Stimulated activated CD8-positive, alpha-beta memory T cell treated with anti-CD3 and anti-CD28 coated beads, Interleukin-15, amount 100 ng/mL, for 4 hours (primary cell): ENCODE results near the gene ADRA1B.

Experiments used
- DNase-seq, 2 donors: peaks; one replicate each; pipeline ENCODE4 v3.0.0-alpha.2; 2020; ENCODE audit warnings: low read depth in 2 of 2

The ADRA1B gene

GRCh38 chr5:159901772-159902171 is 14.5 kb upstream of the ADRA1B start:
- no peak for DNase-seq

DNA sequence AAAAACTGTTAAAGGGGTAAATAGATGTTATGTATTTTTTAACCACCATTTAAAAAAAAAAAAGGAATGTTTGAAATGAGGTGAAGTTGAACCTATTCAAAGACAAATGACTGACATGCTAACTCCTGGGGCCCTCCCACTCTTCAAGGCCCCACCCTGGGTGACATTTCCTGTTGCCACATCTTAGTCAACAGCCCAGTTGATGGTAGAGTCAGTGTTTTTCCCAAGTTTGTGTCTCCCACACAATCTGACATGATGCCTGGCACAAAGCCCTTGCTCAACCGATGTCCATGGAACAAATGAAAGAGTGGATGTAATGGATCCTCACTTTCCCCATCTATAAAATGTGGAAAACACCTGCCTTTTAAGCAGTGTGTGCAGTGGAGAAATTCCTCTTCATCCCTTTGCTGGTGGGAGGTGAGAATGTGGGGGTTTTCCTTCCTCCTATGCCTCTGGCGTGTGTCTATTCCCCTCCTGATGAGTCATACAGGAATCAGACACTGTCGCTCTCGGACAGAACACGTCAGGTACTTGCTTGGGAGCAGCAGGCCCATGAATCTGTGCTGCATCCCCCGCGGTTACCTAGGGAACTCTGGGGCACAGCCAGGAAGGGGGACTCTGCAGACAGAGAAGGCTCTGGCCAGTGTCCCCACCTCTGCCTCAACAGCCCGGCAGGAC is 13.7 kb upstream of the ADRA1B start:
- no peak for DNase-seq

- DNase-seq: no peak
These were observed 13.2 kb upstream of the ADRA1B start for GRCh38 chr5:159903131-159903530.

GRCh38 chr5:159904874-159905273 is 11.4 kb upstream of the ADRA1B start:
- DNase-seq: no peak

DNA sequence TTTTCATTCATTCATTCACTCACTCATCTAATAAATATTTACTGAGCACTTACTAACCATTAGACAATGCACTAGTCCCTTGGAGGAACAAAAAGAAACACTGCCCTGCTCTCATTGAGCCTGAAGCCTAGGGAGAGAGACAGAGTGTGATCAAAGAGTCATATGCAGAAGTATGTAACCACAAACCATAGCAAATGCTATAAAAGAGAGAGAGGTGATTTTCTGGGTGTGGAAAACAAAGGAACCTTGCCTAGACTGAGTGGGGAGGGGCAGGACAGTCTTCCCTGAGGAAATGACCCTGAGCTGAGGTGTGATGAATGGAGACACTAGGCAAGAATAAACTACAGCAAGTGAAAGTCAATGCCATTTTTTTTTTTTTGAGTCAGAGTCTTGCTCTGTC is 10.8 kb upstream of the ADRA1B start:
- no peak for DNase-seq

DNA sequence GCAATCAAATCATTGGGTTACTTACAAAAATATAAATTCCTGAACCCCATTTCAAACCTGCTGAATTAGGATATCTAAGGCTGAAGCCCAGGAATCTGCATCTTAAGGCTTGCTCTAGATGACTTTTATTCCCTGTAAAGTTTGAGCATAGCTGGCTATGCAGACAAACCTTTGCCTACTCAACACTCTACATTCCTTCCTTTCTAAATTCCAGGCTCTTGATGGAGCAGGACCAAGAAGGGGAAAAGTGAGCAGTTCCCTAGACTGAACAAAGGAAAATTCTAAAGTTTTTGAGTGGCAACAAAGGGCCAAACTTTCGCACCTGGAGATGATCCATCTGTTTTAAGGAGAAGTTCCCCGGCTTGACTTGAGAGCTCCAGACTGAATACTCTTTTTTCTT is 9.8 kb upstream of the ADRA1B start:
- no peak for DNase-seq

DNA sequence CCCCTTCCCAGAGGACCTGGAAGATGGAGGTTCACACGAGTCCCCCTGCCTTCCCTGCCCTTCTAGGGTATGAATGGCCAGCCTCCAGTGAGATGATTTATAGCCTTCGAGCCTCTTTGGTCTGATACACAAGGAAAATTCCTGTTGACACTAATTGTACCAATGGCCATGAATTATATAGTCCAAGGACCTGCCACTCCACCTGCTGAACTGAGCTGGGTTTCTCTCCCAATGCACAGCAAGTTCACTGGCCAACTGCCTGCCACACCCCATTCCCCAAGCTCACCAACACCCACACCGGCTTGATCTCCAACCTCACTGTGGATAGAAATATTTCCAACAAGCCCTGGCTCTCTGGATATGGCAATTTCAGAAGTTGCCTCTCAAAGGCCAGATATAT is 9.3 kb upstream of the ADRA1B start:
- DNase-seq: no peak

DNA sequence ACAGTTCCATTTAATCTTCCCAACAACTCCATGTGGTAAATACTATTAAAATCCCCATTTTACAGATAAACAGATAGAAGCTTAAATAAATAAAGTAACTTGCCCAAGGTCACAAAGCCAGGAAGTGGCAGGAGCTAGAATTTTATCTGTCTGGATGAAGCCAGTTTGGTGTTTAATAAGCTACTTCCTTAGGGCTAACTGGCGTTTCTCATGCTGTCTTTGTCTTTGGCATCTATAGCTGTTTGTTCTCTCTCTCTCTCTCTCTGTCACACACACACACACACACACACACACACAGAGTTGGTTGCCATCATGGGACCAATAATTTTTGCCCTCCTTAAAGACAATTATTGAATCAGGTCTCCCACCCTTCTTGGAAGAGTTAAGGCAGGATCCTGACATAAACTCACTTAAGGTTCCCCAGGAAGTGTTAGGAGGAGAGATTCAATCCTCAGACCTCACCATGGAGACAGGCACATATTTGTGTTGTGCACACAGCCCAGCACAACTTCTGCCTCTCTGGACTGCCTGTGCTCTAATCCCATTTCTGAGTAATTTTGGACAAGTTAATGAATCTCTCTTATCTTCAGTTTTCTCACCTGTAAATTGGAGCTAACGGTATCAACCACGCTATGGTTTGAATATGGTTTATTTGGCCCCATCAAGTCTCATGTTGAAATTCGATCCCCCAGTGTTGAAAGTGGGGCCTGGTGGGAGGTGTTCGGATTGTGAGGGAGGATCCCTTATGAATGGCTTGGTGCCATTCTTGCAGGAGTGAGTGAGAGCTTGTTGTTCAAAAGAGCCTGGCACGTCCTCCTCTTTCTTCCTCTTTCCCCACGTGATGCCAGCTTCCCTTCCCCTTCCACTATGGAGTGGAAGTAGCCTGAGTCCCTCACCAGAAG is 8.3 kb upstream of the ADRA1B start:
- no peak for DNase-seq

DNA sequence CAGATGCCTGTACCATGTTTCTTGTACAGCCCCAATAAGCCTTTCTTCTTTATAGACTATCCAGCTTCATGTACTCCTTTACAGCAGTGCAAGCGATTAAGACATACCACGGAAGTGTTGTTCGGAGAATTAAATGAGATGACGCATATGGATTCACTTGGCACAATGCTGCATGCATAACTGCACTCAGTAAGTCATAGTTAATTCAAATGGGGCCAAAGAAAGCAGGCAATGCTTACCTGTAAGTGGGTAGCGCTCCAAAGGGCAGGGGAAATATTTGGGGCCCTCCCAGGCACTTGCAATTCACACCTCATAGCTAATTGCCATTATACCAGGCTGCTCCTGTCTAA is 7.7 kb upstream of the ADRA1B start:
- no peak for DNase-seq

DNA sequence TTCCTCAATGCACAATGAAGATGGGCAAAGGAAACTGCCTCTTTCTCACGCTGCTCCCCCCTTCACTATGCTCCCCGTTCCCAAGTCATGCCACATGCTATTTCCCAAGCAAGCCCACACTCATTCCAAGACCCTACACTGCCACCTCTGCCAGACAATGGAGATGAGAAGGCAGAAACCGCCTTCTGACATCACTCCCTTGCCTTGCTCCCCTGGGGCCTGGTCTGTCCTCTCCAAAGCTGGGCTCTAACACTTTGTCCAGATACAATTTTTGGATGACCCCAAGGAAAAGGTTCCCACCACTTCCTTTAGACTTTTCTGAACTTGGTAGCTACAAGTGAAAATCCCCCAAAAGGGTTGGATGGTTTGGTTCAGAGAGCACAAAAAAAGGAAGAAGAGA is 7.2 kb upstream of the ADRA1B start:
- DNase-seq: no peak

- no peak for DNase-seq
These were observed 6.0 kb upstream of the ADRA1B start for GRCh38 chr5:159910207-159910842.

- no peak for DNase-seq
These were observed 5.4 kb upstream of the ADRA1B start for GRCh38 chr5:159910843-159911229.

GRCh38 chr5:159911349-159911748 is 4.9 kb upstream of the ADRA1B start:
- no peak for DNase-seq

GRCh38 chr5:159912033-159912800 is 4.1 kb upstream of the ADRA1B start:
- DNase-seq: no peak

- DNase-seq: no peak
These were observed 3.2 kb upstream of the ADRA1B start for GRCh38 chr5:159913048-159913447.

DNA sequence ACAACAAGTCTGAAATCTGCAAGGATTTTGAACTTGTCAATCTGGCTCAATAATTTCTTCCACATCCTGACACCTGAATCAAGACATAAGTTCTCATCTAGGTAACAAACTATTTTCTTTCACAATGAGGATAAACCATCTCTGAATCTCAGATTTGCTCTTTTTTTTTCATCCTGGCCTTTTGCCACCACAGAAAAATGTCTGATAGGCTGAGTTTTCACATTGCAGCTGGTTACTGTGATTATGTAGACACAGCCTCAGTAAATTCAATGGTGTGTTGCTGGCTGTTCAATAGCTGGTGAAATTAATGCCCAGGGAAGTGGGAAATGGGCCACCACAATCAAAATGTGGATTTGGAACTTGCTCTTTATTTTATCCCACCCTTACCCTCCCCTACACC is 2.8 kb upstream of the ADRA1B start:
- DNase-seq: no peak

- no peak for DNase-seq
These were observed 819 bp downstream of the ADRA1B start for GRCh38 chr5:159916841-159917761.

DNA sequence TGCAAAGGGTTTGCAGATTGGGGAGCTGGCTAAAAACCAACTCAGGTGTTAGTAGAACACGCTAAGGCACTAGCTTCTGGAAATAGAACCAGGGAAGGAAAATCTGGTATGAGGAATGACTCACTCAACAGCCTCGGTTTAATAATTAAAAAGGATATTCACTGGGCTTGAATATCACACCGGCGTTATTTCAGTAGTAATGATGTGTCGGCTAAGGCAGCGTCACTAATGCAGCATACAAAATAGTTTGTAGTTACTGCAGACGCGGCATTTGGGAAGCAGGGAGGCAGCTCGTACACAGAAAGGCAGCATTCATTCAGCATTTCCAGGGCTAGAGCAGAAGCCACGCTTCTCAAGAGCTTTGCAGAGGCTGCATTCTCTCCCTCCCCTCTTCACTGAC is 1.7 kb downstream of the ADRA1B start:
- DNase-seq: no peak

DNA sequence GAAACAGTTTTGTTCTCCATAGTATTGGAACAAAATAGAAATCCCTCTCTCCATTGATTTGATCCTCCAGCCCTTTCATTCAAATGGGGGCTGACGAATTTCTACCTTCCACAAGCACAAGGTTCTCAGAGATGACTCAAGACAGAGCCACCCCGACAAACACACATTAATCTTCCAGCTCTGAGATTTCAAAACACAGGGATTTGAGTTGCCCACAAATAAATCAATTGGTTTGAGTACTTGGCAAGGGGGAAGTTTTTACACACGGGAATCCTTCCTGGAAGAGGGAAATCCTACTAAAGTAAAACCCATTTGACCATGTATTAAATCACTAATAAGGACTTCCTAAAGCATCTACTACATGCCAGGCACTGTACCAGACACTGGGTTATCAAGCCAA is 5.4 kb downstream of the ADRA1B start:
- no peak for DNase-seq

DNA sequence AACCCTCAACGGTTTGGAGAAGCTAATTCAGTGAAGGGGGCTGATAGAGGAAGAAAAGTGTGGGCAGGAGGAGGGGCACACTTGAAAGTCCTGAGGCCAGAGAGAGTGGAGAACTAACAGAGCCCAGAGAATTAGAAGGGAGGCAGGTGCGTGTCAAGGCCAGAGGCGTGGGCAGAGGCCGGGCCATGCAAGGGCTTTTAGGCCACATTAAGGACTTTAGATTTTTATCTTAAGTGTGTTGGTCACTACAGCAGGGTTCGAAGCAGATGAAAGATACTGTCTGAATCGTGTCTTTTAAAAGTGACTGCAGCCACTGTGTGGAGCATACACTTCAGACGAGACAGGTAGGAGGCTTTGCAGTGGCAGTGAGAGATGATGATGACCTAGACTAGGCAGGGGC is 6.7 kb downstream of the ADRA1B start:
- no peak for DNase-seq
